Stimulated activated CD8-positive, alpha-beta memory T cell treated with anti-CD3 and anti-CD28 coated beads, Interleukin-2, amount 100 ng/mL, for 1 hour (primary cell): ENCODE data around the gene MDGA2.
"Not testable (repeated sequence)": the region's sequence is repeated elsewhere in the genome, so short reads cannot be mapped to it uniquely, and the experiment has no call there.

Experiments used
- DNase-seq, 2 donors: peaks; one replicate each; pipeline ENCODE4 v3.0.0-alpha.2; 2020; ENCODE audit warnings: low read depth in 2 of 2

The MDGA2 gene

DNA sequence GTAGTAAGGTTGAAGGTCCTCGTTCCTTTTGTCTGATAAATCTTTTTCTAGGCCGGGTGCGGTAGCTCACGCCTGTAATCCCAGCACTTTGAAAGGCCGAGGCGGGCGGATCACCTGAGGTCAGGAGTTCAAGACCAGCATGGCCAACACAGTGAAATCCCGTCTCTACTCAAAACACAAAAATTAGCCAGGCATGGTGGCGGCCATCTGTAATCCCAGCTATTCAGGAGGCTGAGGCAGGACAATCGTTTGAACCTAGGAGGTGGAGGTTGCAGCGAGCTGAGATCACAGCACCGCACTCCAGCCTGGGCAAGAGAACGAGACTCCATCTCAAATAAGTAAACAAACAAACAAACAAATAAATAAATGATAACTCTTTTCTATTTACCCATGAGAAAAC is 51.3 kb downstream of the MDGA2 start:
- DNase-seq = not testable (repeated sequence)

DNA sequence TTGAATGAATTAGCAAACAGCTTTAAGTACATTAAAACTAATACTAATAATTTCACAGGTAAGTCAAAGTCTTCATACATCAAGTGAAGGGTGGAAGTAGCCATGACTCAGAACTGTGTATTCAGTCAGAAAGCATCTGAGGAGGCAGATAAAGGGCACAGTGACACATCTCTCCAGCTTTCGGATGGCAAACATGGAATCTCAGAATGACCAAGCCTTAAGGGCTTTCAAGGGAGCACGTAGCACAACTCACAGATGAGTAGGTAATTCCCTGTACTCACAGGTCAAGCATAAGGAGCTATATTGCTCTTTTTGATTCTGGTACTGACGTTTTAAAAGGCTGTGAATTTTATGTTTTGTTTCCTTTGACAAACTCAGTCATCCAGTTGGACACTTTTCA is 56.0 kb downstream of the MDGA2 start:
- no peak for DNase-seq

DNA sequence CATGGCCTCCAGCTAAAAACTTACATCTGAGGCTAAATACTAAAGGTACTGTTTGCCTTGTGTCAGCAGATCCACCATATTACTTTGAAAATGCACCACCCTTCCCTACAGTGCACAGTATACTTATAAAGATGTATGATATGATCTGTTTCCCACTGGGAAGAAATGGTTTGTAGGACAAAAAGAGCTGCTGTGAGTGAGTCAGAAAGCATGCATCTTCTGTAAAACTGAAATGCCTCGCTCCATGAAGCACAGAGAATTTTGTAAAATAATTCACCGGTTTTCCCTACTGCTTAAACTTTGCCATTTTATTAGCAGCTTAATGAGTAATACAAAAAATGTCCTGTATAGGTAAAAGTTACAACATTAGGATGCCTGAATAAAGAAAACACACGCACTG is 68.8 kb downstream of the MDGA2 start:
- DNase-seq = no peak

DNA sequence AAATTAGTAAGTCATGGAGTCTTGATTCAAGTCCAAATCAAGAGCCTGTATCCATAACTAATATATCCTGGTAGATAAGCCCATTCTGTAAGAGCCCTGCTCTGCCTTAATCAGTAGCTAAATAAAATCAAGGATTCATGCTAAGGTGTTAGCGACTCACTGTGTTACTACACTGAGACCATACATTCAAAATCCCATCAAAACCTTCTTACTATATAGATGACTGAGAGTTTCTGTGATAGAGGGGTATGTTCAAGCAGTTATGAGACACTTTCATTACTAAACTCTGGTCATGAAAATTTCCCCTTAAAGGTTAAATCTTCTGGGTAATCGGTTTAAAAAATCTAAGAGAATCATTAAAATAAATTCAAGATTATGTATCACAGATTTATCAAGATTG is 78.5 kb downstream of the MDGA2 start:
- no peak for DNase-seq

DNA sequence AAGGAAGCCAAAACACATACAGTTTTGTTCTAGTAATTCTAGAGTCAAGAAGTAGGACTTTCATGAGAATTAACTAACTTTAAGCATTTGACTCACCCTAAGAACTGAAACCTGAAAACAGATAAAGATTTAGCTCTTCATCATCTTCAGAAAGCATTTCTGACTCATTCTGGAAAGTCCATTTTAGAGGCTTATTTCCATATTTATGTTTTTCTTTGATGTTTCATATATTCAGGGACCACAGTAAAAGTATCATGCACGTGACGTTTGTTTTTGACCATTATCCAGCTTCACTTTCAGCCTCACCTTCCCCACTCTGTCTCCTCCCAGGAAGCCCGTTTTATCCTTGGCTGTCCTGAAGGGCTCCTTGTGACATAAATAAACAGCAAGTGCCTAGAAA is 79.2 kb downstream of the MDGA2 start:
- DNase-seq = no peak

DNA sequence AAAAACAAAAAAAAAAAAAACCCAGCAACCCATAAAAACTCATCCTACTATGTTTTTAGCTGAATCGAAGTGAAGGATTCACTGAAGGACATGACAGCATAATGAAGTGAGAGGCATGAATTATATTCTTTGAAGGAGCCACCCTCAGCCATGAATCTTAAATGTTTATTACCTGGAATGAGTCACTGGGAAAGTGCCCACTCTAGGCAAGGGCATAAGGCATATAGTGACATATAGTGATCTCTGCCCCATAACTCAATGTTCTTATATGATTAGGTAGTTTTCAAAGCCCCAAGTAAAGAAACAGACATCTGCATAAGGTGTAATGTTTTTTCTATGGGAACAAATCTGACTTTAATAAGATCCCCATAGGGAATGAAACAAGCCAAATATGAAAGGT is 79.9 kb downstream of the MDGA2 start:
- DNase-seq = no peak

DNA sequence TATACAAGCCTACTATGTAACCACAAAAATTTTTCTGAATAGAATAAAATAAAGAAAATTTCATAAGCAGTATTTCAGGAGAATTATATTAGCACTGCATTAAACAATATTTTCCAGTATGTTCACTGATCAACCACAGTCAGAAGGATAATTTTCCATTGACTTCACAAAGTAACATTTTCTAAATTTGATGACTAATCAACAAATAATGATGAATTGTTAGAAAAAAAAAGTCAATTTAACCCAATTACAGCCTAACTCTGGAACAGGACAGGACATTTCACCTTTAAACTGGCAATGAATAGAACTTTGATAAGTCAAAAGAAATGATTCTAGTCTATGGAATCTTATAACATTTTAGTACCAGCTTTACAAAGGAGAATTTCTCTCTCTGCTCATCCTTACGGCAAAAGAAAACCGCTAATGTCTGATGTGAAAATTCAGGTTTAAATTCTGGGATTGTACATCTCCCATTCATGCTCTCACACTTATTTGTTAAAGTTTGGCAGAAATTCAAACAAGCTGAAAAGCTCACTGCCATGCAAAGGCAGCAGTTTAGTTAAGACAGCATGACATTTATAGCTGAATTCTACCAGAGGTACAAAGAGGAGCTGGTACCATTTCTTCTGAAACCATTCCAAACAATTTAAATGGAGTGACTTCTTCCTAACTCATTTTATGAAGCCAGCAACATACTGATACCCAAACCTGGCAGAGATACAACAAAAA is 84.5 kb downstream of the MDGA2 start:
- no peak for DNase-seq

DNA sequence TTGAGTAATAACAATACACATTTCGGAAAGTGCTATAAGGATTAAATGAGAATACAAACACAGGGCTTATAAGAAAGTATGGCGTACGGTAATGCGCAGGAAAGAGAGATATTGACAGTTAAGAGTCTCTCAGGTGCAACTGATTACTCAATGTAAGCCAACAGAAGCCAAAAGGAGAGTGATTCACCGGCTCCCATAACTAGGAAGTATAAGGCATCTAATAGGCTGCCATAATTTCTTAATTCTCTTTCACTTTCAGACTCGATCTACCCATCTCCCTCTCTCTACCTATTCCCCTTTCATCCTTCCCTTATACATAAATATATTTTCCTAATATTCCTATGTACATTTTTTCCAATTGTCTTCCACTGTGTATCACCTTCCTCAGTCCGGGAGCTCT is 90.0 kb downstream of the MDGA2 start:
- no peak for DNase-seq

DNA sequence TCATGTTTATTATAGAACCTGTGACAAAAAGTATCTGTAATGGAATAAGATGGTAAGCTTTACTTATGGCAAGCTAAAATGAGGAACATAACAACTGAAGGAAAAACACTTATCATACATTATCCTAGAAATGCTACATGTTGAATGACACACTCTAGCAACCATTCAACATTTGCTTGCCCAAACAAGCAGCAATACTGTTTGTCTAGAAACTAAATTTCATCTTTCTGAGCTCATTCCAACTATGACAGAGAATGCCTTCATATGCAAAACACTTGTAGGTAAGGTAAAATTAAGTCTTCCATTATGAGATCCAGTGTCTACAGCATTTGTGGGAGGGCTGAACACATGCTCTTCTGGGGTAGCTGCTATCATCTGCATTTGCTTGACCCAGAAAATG is 108.1 kb downstream of the MDGA2 start:
- DNase-seq = no peak

DNA sequence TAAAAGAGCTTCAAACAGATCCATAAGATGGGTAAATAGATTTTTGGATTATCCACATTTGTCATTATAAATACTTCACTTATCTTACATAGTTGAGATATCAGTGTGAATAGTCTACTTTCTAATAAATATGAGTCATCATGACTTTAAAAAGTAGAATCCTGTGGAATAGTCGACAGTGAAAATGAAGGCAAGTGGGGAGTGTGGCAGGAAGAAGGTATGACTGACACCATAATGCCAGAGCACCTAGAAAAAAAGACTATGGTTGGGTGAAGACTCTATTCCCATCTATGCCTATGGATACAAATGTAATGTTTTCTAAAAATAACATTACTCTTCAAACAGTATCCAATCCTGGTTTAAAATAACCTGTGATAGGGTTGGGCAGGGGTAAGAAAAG is 117.5 kb downstream of the MDGA2 start:
- no peak for DNase-seq

DNA sequence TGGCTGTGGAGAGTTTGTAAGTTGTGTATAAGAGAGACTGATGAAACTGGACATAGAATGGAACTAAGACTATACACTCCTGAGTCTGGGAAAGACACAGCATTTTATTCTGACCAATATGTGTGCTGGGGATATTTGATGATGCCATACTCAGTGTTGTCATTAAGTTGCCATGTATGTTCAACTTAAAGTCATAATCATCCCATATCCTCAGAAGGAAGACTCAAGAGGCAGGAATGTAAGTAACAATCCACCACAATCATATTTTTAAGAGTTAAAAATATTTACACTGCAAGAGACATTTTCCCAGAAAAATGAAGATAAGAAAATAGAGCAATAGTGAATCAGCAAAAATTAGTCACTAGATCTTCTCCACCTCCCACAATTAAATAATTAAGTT is 120.1 kb downstream of the MDGA2 start:
- no peak for DNase-seq

DNA sequence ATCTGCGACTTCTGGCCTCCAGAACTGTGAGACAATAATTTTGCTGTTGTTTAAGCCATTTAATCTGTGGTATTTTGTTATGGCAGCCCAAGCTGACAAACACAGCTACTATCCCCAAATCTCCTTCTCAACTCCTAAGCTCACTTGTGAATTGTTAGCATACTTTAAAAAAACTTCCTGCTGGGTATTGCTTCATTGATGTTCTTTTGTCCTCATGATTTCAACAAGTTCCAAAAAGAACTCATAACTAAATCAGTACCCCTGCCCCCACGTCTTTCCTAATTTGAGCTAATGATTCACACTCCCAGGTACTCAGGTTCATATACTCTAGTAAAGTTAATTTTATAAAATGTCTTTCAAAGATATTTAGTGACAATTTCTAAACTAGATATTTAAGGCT is 125.5 kb downstream of the MDGA2 start:
- no peak for DNase-seq

DNA sequence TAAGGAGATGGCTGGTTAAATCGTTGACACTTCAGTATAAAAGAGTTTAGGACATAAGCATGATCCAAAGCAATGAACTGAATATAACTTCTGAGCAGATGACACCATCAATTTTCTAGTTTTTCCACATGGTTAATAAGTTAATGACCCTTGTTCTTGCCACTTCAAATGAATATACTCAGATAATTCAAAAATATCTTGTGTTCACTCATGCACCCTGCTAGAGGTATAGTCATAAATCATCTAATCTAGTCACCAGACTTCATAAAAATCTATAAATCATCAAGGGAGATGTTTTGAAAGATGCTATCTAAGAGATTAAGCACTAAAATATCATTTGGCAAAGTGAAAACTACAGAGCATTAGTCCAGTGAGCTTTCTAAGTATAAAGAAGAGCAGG is 131.9 kb downstream of the MDGA2 start:
- DNase-seq = no peak

DNA sequence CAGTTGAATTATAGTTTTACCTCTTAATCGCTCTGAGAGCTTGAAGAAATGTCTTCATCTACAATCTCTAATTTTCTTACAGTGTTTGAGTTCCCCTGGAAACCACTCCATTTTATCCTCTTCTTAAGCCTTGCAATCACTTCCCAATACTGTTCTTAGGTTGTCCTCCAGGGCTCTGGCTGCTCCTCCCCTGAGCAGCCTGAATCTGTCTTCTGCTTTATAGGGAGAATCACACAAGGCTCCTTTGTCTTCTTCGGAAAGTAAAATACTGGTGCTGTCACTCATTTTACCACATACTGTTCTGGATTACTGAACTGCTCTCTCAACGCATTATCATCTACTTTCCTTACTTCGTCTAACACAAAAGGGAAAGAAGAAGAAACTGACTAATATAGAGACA is 133.7 kb downstream of the MDGA2 start:
- no peak for DNase-seq

DNA sequence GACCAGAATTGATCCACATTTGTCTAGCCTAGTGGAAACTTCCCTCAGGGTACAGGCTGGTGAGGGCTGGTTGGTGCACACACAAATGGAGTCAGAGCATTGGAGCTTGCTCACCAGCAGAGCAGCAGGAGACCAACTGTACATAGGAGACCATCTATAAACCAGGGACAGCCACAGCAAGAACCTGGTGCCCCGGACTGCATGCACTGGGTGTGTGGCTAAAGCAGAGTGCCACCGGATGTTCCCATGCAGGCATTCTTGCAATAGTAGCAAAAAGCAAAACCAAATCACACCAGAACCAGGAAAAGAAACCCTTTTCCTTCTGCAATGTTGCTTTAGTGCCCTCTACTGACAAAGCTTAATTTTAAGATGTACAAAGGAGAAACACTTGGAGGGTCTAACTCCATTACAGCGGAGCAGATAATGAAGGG is 136.4 kb downstream of the MDGA2 start:
- DNase-seq = no peak

DNA sequence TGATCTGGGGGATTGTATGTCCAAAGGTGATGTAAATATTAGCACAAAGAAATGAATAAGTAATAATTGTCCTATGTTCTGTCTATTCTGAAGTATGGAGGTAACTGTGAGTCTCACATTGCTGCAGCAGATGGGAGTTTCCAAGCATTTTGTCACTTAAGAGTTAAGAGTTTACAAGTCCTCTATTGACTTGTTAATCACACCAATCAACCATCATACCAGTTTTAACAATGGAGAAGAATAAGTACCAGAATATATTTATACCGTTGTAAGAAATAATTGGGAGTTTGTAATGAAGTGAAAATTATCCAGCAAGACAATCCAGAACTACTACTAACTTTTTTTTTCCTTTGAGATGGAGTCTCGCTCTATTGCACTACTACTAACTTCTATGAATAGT is 139.1 kb downstream of the MDGA2 start:
- no peak for DNase-seq

DNA sequence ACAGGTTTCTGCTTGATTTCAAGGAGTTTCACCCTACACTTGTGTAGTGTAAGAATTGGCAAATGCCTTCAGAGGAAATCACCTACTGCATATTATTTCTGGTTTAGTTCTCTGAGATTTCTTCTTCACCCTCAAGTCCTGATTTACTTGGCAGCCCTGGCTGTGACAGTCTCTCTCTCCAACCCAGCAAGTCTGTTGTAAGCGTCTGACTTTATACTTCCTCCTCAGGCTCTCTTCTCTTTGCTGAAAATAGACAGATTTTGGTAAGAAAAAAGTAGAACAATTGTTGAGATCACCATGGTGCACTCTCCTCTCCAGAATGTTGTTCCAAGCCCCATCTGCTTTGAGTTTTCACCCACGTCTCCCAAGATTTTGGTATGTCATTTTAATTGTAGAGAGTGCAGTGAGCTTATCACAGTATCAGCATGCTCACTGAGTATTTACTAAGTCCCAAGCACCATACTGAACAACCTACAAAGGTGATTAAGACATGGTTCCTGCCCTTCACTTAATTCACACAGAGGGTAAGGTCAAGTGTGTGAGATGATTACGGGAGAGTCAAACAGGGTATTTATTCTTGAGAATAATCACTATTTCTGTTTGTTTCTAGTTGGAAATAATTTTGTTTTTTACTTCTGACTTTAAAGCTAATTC is 148.7 kb downstream of the MDGA2 start:
- no peak for DNase-seq

DNA sequence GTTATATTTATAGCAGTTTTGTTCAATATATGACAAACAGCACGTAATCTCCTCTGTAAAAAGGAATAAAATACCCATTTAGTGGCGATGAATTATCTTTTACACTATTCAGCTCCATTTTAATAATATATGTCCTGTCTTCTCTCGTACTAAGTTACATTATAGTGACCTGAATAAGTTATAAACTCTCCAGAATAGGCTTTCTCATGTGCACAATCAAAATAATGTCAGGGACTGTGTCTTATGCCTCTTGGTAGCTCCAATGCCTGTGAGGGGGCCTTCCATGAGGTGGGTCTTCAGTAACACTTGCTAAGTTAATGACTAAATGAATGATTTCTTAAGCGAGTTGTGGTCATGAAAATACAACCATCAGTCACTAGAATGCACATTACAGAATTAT is 150.9 kb downstream of the MDGA2 start:
- DNase-seq = no peak

DNA sequence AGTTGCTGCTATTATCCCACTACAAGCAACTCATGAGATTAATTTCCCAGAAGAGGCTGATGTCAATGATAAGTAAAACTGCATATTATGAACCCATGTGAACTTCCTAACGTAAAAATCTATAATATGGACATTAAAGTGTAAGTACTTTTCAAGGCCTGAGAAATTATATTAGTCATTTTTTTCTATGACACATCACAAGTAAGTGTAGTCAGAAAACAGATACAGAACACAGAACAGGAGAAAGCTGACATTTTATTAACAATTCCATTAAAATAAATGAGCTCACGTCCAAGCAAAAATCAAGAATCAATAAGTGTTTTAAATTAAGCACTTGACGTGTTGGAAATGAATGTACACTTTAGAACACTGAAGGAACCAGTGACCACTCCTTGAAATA is 155.0 kb downstream of the MDGA2 start:
- DNase-seq = no peak

DNA sequence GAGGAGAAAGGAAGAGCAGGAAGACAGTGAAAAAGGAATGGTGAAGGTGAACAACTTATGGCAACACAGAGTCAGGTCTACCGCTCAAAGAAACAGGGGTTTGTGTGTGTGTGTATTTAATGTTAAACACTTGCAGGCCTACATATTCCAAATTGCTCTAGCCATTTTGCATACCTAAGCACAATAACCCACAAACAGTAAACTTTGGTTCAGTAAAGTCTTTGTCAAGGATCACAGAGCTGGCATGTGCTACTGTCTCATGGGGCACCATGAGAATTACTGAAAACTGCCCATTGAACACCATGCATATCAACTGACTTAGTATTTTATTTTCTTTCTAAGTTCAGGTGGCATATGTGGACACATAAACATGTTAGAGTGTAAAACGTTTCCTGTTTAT is 163.6 kb downstream of the MDGA2 start:
- no peak for DNase-seq

DNA sequence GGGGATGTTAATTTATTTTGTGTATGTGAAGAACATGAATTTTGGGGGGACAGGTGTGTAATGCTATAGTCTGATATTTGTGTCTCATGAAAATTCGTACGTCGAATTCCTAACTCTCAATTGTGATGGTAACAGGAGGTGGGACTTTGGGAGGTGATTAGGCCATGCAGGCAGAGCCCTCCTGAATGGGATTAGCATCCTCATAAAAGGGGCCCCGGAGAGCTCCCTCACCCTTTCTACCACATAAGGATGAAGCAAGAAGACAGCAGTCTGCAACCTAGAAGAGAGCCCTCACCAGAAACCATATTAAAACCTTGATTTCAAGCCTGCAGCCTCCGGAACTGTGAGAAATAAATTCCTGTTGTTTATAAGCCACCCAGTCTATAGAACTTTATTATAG is 165.4 kb downstream of the MDGA2 start:
- no peak for DNase-seq

DNA sequence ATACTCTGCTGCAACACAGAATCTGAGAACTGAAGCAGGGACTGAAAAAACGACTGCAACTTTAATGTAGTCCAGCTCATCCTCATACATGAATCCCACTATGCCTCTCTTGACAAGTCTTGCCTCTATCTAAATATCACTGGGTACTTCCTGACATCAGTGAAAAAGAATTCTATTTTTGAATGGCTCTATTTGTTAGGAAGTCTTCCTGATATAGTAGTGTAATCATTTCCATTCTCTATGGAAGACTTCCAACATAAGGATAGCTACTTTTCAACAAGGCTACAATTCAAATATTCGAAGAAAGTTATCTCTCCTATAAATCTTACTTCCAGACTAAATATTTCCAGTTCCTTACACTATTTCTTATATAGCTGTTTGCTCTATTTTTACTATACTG is 167.5 kb downstream of the MDGA2 start:
- no peak for DNase-seq

DNA sequence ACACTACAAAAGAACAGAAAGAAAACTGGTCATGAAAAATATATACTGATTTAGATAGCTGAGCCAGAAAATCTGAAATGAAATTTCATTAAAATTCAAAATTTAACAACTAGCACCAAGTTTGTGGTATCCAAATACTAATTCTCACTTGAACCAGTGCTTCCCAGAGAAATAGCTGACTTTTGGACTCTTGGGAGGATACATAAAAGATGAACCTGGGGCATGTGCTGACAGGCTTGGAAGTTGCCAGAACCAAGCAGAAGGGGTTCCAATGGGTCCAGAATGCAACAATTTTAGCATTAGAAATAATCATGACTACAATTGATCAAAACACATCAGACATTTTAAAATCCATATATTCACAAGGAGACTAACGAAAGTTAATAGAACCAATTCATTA is 175.0 kb downstream of the MDGA2 start:
- DNase-seq = no peak

DNA sequence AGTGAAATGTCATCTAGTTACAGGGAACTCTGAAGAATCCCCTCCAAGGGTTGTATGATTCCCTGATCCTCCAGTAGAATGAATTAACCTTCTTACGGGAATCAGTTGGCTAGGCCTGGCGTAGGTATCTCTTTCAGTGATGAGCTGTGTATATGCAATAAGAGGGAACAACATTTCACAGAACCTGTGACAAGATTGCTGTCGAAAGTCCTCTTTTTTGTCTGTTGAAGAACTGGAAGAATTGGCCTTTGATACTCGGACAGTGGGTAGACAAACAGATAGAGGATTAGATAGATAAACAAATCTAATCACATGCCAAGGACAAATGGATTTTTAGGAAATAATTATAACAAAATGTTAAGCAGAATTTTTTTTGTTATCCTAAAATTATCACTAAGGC is 184.6 kb downstream of the MDGA2 start:
- no peak for DNase-seq
